ENCODE data around the gene LEMD1.

Gene LEMD1

DNA sequence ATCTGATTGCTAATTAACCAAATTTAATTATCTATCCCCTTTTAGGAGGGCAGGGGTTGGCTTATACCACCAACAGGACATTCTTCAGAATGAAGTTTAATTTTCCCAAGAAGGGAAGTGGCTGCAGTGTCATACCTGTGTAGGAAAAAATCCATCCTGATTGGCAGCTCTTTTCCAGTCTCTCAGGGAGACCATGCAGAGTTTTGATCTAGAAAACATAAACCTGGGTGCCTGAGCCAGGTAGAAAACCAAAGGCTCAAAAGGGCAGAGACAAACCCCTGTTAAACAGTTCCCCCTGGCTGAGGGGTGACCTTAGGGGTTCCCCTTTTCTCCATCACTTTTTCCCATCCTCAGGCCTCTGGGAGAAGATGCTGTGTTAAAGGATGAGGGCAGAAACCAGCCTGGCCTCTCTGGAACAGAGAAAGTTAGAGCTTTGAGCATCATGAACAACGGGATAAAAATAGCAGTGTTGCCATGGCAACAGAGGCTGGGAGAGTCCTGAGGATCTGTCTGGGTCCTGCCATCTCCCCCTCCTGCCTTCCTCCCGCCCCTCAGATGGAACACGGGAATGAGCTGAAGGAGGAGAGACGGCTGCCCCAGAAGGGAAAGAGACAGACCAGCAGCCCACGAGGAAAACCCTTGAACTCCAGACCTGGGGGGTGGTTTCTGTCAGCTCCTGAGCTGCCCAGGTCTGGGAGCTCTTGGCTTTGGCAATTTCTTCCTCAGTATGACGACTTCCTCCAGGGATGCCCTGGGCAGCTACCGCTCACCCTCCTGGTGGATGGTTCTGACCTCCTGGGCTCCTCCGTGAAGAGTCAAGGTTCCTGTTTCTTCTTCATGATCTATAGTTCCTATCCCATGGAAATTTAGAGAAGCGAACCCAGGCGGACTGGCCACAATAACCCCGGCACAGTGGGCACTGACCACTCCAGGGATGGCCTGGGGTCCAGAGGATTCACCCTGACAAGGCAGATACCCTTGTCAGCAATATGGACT, 14.0 kb upstream of the LEMD1 start:
- TF ChIP-seq TAF1 (IDR thresholded peaks at IDR 0.05; ENCODE audit: borderline replicate concordance, insufficient read depth, low read length) (no peak), SIN3A (IDR thresholded peaks at IDR 0.05; ENCODE audit: borderline replicate concordance, insufficient read depth, low read length) (no peak), POLR2AphosphoS5 (IDR thresholded peaks at IDR 0.05; ENCODE audit: low read depth, low read length) (no peak), FOXP2 (optimal IDR thresholded peaks at IDR 0.05; ENCODE audit: borderline replicate concordance, extremely low read depth, extremely low read length, insufficient read depth) (no peak)
- TF ChIP-seq, protein P1, sequence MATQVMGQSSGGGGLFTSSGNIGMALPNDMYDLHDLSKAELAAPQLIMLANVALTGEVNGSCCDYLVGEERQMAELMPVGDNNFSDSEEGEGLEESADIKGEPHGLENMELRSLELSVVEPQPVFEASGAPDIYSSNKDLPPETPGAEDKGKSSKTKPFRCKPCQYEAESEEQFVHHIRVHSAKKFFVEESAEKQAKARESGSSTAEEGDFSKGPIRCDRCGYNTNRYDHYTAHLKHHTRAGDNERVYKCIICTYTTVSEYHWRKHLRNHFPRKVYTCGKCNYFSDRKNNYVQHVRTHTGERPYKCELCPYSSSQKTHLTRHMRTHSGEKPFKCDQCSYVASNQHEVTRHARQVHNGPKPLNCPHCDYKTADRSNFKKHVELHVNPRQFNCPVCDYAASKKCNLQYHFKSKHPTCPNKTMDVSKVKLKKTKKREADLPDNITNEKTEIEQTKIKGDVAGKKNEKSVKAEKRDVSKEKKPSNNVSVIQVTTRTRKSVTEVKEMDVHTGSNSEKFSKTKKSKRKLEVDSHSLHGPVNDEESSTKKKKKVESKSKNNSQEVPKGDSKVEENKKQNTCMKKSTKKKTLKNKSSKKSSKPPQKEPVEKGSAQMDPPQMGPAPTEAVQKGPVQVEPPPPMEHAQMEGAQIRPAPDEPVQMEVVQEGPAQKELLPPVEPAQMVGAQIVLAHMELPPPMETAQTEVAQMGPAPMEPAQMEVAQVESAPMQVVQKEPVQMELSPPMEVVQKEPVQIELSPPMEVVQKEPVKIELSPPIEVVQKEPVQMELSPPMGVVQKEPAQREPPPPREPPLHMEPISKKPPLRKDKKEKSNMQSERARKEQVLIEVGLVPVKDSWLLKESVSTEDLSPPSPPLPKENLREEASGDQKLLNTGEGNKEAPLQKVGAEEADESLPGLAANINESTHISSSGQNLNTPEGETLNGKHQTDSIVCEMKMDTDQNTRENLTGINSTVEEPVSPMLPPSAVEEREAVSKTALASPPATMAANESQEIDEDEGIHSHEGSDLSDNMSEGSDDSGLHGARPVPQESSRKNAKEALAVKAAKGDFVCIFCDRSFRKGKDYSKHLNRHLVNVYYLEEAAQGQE (IDR thresholded peaks at IDR 0.05; ENCODE audit: insufficient read depth in 1 of 2, low read depth in 2 of 2, low read length in 2 of 2), result no peak

DNA sequence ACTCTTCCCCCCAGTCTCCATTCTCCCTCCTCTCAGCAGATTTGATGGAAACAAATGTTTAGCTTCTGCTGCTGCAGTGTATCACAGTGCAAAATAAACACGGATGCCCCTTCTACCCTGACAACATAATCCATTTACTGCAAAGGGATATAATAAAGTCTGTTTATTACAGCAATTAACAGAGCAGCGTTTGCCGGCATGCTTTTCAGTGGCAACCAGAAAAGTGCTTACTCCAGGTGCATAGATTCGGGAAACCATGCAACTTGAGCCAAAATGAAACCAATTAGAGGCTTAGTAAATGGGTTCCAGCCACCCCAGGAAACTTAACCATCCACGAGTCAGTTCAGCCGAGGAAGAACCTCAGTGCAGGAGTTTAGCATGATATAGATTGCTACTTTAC, 12.9 kb upstream of the LEMD1 start:
- TF ChIP-seq FOXP2 (optimal IDR thresholded peaks at IDR 0.05; ENCODE audit: borderline replicate concordance, extremely low read depth, extremely low read length, insufficient read depth) (no peak), TAF1 (IDR thresholded peaks at IDR 0.05; ENCODE audit: borderline replicate concordance, insufficient read depth, low read length) (no peak), SIN3A (IDR thresholded peaks at IDR 0.05; ENCODE audit: borderline replicate concordance, insufficient read depth, low read length) (no peak), POLR2AphosphoS5 (IDR thresholded peaks at IDR 0.05; ENCODE audit: low read depth, low read length) (no peak)
- TF ChIP-seq, protein P1 (IDR thresholded peaks at IDR 0.05; ENCODE audit: insufficient read depth in 1 of 2, low read depth in 2 of 2, low read length in 2 of 2), result no peak

DNA sequence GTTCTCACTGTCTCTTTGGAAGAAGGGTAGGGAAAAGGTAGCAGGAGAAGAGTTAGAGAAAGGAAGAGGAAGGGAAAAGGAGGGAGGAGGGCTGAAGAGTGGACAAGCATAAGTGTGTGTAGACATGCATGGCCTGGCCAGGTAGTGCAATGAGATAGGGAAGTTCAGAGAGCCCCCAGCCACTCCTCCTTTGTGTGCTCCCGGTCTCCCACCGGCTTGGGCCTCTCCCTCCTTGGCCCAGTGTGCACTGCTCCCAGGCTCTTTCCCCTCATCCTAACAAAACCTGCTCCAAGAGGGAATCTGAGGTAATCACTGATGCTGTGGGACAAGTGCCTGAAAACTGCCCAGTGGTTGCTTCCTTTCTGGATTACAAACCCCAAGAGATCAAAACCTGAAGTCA, 10.3 kb upstream of the LEMD1 start:
- TF ChIP-seq, protein P1 (IDR thresholded peaks at IDR 0.05; ENCODE audit: insufficient read depth in 1 of 2, low read depth in 2 of 2, low read length in 2 of 2), result no peak
- TF ChIP-seq SIN3A (IDR thresholded peaks at IDR 0.05; ENCODE audit: borderline replicate concordance, insufficient read depth, low read length) (no peak), POLR2AphosphoS5 (IDR thresholded peaks at IDR 0.05; ENCODE audit: low read depth, low read length) (no peak), TAF1 (IDR thresholded peaks at IDR 0.05; ENCODE audit: borderline replicate concordance, insufficient read depth, low read length) (no peak), FOXP2 (optimal IDR thresholded peaks at IDR 0.05; ENCODE audit: borderline replicate concordance, extremely low read depth, extremely low read length, insufficient read depth) (no peak)

DNA sequence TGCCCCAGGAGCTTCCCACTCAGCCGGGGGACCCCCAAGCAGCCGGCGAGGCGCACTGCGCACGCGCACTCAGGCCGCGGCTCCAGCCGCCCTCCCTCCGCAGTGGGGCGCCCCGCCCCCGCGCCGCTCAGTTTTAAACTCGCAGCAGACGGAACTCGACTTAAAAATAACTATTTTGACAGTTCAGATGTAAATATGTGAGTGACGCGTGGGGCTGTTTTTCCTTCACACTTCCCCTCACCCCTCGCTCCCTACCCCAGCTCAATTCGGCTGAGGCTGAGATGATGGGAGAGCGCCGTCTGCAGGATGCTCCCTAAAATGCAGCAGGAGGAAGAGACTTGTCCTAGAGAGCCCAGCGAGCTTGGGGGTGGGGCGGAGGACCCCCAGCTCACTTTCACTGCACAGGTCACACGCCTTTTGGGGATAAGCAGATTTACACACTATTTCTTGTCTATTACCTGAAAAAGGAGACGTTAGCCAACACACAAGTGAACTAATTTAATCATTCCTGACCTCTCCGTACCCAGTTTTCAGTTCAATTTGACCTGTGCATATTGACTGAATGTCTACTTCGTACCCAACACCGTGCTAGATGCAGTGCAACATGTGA, 8.9 kb upstream of the LEMD1 start:
- TF ChIP-seq, protein P1 (IDR thresholded peaks at IDR 0.05; ENCODE audit: insufficient read depth in 1 of 2, low read depth in 2 of 2, low read length in 2 of 2), result no peak
- TF ChIP-seq POLR2AphosphoS5 (IDR thresholded peaks at IDR 0.05; ENCODE audit: low read depth, low read length) (no peak), TAF1 (IDR thresholded peaks at IDR 0.05; ENCODE audit: borderline replicate concordance, insufficient read depth, low read length) (no peak), SIN3A (IDR thresholded peaks at IDR 0.05; ENCODE audit: borderline replicate concordance, insufficient read depth, low read length) (no peak), FOXP2 (optimal IDR thresholded peaks at IDR 0.05; ENCODE audit: borderline replicate concordance, extremely low read depth, extremely low read length, insufficient read depth) (no peak)
